H9 (cell line): Measurements from ENCODE around the gene SAMMSON. TPM values are rescaled to one million over a fixed set of nuclear protein-coding genes. Genes with fewer than 3 reads are reported as not detected.

Experiments used
- DNase-seq: peaks from one replicate; pipeline ENCODE4 v3.0.0-alpha.2; 2017
- H2AFZ ChIP-seq: one replicate; pipeline ENCODE4 v1.6.1; 2013; ENCODE audit warnings: mild to moderate bottlenecking, low read length, control low read depth, moderate library complexity
- H2AK5ac ChIP-seq: 2 replicates; pipeline ENCODE4 v1.6.1; 2013; ENCODE audit warnings: low read length, control low read depth, mixed read lengths; ENCODE audit not compliant: insufficient read length
- H2BK120ac ChIP-seq: one replicate; pipeline ENCODE4 v1.6.1; 2013; ENCODE audit warnings: low read depth, mild to moderate bottlenecking, low read length, control low read depth, inconsistent platforms; ENCODE audit not compliant: poor library complexity, severe bottlenecking
- H2BK12ac ChIP-seq: 2 replicates; pipeline ENCODE4 v1.6.1; 2013; ENCODE audit warnings: low read length, control low read depth, mixed read lengths, low read depth; ENCODE audit not compliant: insufficient read length
- H2BK15ac ChIP-seq: 2 replicates; pipeline ENCODE4 v1.6.1; 2013; ENCODE audit warnings: low read depth, low read length, control low read depth
- H2BK20ac ChIP-seq: one replicate; pipeline ENCODE4 v1.6.1; 2013; ENCODE audit warnings: low read depth, mild to moderate bottlenecking, low read length, control low read depth, inconsistent platforms; ENCODE audit not compliant: poor library complexity, severe bottlenecking
- H2BK5ac ChIP-seq: 2 replicates; pipeline ENCODE4 v1.6.1; 2013; ENCODE audit warnings: low read length, control low read depth, mixed read lengths; ENCODE audit not compliant: insufficient read length
- H3K14ac ChIP-seq: 2 replicates; pipeline ENCODE4 v1.6.1; 2013; ENCODE audit warnings: low read length, control low read depth; ENCODE audit not compliant: insufficient read depth
- H3K18ac ChIP-seq: 2 replicates; pipeline ENCODE4 v1.6.1; 2013; ENCODE audit warnings: low read depth, mild to moderate bottlenecking, mixed read lengths, low read length, control low read depth; ENCODE audit not compliant: insufficient read length
- H3K23ac ChIP-seq: 2 replicates; pipeline ENCODE4 v1.6.1; 2013; ENCODE audit warnings: low read length, control low read depth, mixed read lengths, low read depth; ENCODE audit not compliant: insufficient read length
- H3K23me2 ChIP-seq: 2 replicates; pipeline ENCODE4 v1.6.1; 2013; ENCODE audit warnings: low read depth, mild to moderate bottlenecking, mixed read lengths, low read length, control low read depth; ENCODE audit not compliant: insufficient read length, poor library complexity, severe bottlenecking
- H3K27ac ChIP-seq: 2 replicates; pipeline ENCODE4 v1.5.1; 2013; ENCODE audit warnings: low read length, control low read depth, mixed read lengths, low read depth; ENCODE audit not compliant: insufficient read length
- H3K27me3 ChIP-seq: 2 replicates; pipeline ENCODE4 v1.6.1; 2013; ENCODE audit warnings: low read length, control low read depth, inconsistent platforms; ENCODE audit not compliant: insufficient read depth
- H3K4ac ChIP-seq: 2 replicates; pipeline ENCODE4 v1.6.1; 2013; ENCODE audit warnings: low read depth, mild to moderate bottlenecking, control low read depth, inconsistent platforms, low read length, moderate library complexity
- H3K4me1 ChIP-seq: 2 replicates; pipeline ENCODE4 v1.6.1; 2013; ENCODE audit warnings: low read length, control low read depth, inconsistent platforms; ENCODE audit not compliant: insufficient read depth
- H3K4me2 ChIP-seq: 2 replicates; pipeline ENCODE4 v1.6.1; 2013; ENCODE audit warnings: low read length, control low read depth, mixed read lengths; ENCODE audit not compliant: insufficient read length, insufficient read depth
- H3K56ac ChIP-seq: 2 replicates; pipeline ENCODE4 v1.6.1; 2013; ENCODE audit warnings: low read depth, mild to moderate bottlenecking, mixed read lengths, low read length, control low read depth; ENCODE audit not compliant: insufficient read length
- H3K79me1 ChIP-seq: 2 replicates; pipeline ENCODE4 v1.6.1; 2013; ENCODE audit warnings: low read depth, mild to moderate bottlenecking, moderate library complexity, low read length, control low read depth, inconsistent platforms; ENCODE audit not compliant: insufficient read depth, poor library complexity, severe bottlenecking
- H3K79me2 ChIP-seq: 2 replicates; pipeline ENCODE4 v1.6.1; 2013; ENCODE audit warnings: low read length, control low read depth, inconsistent platforms; ENCODE audit not compliant: insufficient read depth
- H3K9ac ChIP-seq: 2 replicates; pipeline ENCODE4 v1.6.1; 2013; ENCODE audit warnings: low read length, control low read depth, mixed read lengths; ENCODE audit not compliant: insufficient read length; ENCODE audit errors: extremely low read depth
- H3K9me3 ChIP-seq: one replicate; pipeline ENCODE4 v1.6.1; 2013; ENCODE audit warnings: low read depth, low read length, inconsistent platforms; ENCODE audit not compliant: control insufficient read depth
- H3T11ph ChIP-seq: one replicate; pipeline ENCODE4 v1.6.1; 2013; ENCODE audit warnings: mild to moderate bottlenecking, low read length, control low read depth, inconsistent platforms
- H4K20me1 ChIP-seq: one replicate; pipeline ENCODE4 v1.6.1; 2013; ENCODE audit not compliant: control insufficient read depth, insufficient read length, insufficient read depth
- H4K5ac ChIP-seq: 2 replicates; pipeline ENCODE4 v1.6.1; 2013; ENCODE audit warnings: low read depth, mild to moderate bottlenecking, mixed read lengths, low read length, control low read depth; ENCODE audit not compliant: insufficient read length
- H4K8ac ChIP-seq: replicated peaks from 2 replicates; pipeline ENCODE4 v1.6.1; 2013; ENCODE audit warnings: low read length, control low read depth, mixed read lengths, low read depth; ENCODE audit not compliant: insufficient read length
- H4K91ac ChIP-seq: 2 replicates; pipeline ENCODE4 v1.6.1; 2013; ENCODE audit warnings: low read depth, mild to moderate bottlenecking, moderate library complexity, mixed read lengths, low read length, control low read depth; ENCODE audit not compliant: insufficient read length
- H3K27ac Mint-ChIP-seq, 3 experiments: 2 replicates in 2 of 3; 3 replicates in 1 of 3; pipeline ENCODE4 v1.8.0; 2020 to 2021; ENCODE audit warnings: mixed read lengths in 3 of 3, mild to moderate bottlenecking in 1 of 3, moderate library complexity in 1 of 3
- H3K27me3 Mint-ChIP-seq: 2 replicates; pipeline ENCODE4 v1.8.0; 2021; ENCODE audit warnings: low read depth, mild to moderate bottlenecking, moderate library complexity, mixed read lengths
- H3K36me3 Mint-ChIP-seq, 3 experiments: 2 replicates in 2 of 3; 3 replicates in 1 of 3; pipeline ENCODE4 v1.8.0; 2020 to 2021; ENCODE audit warnings: low read depth in 3 of 3, mixed read lengths in 3 of 3; ENCODE audit not compliant: insufficient read depth in 1 of 3
- H3K4me1 Mint-ChIP-seq, 2 experiments: 2 replicates each; pipeline ENCODE4 v1.8.0; 2020; ENCODE audit warnings: mixed read lengths in 2 of 2
- H3K4me3 Mint-ChIP-seq, 2 experiments: 2 replicates in 1 of 2; 3 replicates in 1 of 2; pipeline ENCODE4 v1.8.0; 2020 to 2021; ENCODE audit warnings: mild to moderate bottlenecking in 2 of 2, mixed read lengths in 2 of 2, moderate library complexity in 1 of 2
- H3K9me3 Mint-ChIP-seq, 2 experiments: 2 replicates in 1 of 2; 3 replicates in 1 of 2; pipeline ENCODE4 v1.8.0; 2020; ENCODE audit warnings: mild to moderate bottlenecking in 2 of 2, mixed read lengths in 2 of 2, moderate library complexity in 1 of 2
- CTCF ChIP-seq: fragments of 200-600 bp; sonication (generic); conservative IDR thresholded peaks from 3 replicates; pipeline ENCODE4 v1.8.0; 2021; ENCODE audit warnings: antibody characterized with exemption, mild to moderate bottlenecking
- WGBS: extraction: QIAGEN DNeasy Blood & Tissue Kit; methylation state at CpG from one replicate; pipeline ENCODE4 v1.1.7; 2013; ENCODE audit warnings: missing lambda C conversion rate, low lambda C conversion rate, mixed read lengths; ENCODE audit not compliant: insufficient read length; ENCODE audit errors: extremely low coverage; 5-methylcytosine and 5-hydroxymethylcytosine counted together
- total RNA-seq: library from RNA; stranded (reverse); gene quantifications from 2 replicates; pipeline ENCODE4 v1.2.1, GENCODE V29; 2021

Gene SAMMSON
- total RNA-seq, 1 experiment from 2014 or later, result not detected

GRCh38 chr3:69998759-69999139 is 784 bp upstream of the SAMMSON start:
- no peaks in the 10 kb centered on the region for H3K9me3 Mint-ChIP-seq
- Histone ChIP-seq H2BK15ac (no peak overlapping the region), H3K14ac (no peak overlapping the region), H3K4me1 (peaks cover 3% of the 10 kb centered on the region; the same call in 1 of the 2 replicates), H2AK5ac (no peak overlapping the region), H2BK12ac (no peak overlapping the region), H3K18ac (no peak overlapping the region), H2AFZ (no peak overlapping the region), H3K9me3 (no peaks in the 10 kb centered on the region), H3K27ac (no peak overlapping the region), H3K23me2 (no peaks in the 10 kb centered on the region), H3K4me2 (no peak overlapping the region), H2BK120ac (no peak overlapping the region), H3K9ac (no peak overlapping the region), H4K91ac (no peak overlapping the region), H2BK20ac (no peak overlapping the region), H3K4ac (no peak overlapping the region), H3K79me2 (no peaks in the 10 kb centered on the region), H4K8ac (no peak overlapping the region), H4K20me1 (no peaks in the 10 kb centered on the region), H3K79me1 (no peaks in the 10 kb centered on the region), H3T11ph (no peak overlapping the region), H3K56ac (no peak overlapping the region), H4K5ac (no peak overlapping the region), H2BK5ac (no peak overlapping the region), H3K23ac (no peak overlapping the region), H3K27me3 (no peaks in the 10 kb centered on the region)
- H3K27me3 Mint-ChIP-seq, result no peaks in the 10 kb centered on the region; the same call in 1 of the 2 replicates
- no peak overlapping the region for H3K4me3 Mint-ChIP-seq
- no peak for DNase-seq
- peaks cover 14 to 16% of the 10 kb centered on the region in 2 experiments for H3K4me1 Mint-ChIP-seq
- WGBS, result no CpG with 5 or more reads among the region's 3 CpGs
- H3K36me3 Mint-ChIP-seq, result no peaks in the 10 kb centered on the region
- TF ChIP-seq CTCF, result no peak
- 0 out of 7 replicates have a peak overlapping the region, but pooled peaks of 1 of the 3 experiments have one; percentile 1 for H3K27ac Mint-ChIP-seq
